Testis (tissue), 3 donors: Measurements from ENCODE around the gene SDK2. TPM values are rescaled to one million over a fixed set of nuclear protein-coding genes. Genes with fewer than 3 reads are reported as not detected.
A peak's percentile ranks its signal among the peaks of the same experiment; 100 is the strongest.

Experiments used
- DNase-seq: peaks from one replicate; pipeline ENCODE4 v3.0.0-alpha.2; 2019
- H3K27ac ChIP-seq, 2 donors: fragments of 200-600 bp; sonication (generic); one replicate each; pipeline ENCODE4 v1.5.1; 2019
- H3K27me3 ChIP-seq: fragments of 200-600 bp; sonication (generic); one replicate; pipeline ENCODE4 v1.5.1; 2019
- H3K36me3 ChIP-seq: fragments of 200-600 bp; sonication (generic); one replicate; pipeline ENCODE4 v1.5.1; 2017; ENCODE audit warnings: low read depth; ENCODE audit errors: missing control alignments
- H3K4me1 ChIP-seq: fragments of 200-600 bp; sonication (generic); one replicate; pipeline ENCODE4 v1.5.1; 2019
- H3K4me3 ChIP-seq, 2 donors: fragments of 200-600 bp; sonication (generic); one replicate each; pipeline ENCODE4 v1.5.1; 2017 to 2019
- H3K9me3 ChIP-seq: fragments of 200-600 bp; sonication (generic); one replicate; pipeline ENCODE4 v1.5.1; 2017
- POLR2A ChIP-seq: fragments of 450-650 bp; IDR thresholded peaks from one replicate; pipeline ENCODE4 v1.6.1; 2017; ENCODE audit warnings: antibody characterized with exemption, mild to moderate bottlenecking, moderate library complexity
- WGBS, 2 donors: methylation state at CpG; one replicate each; pipeline ENCODE4 v1.1.5; 2018; 5-methylcytosine and 5-hydroxymethylcytosine counted together
- intact Hi-C: fragments of 100-400 bp; cut with DNase I; formaldehyde crosslinking; loops from one replicate; pipeline ENCODE4 v1.15.1; 2023; ENCODE audit warnings: low total_unique reads
- polyA plus RNA-seq: library from polyadenylated mRNA; stranded (reverse); fragments of 350-450 nt; fragmentation: Illumina TruSeq; extraction: RNeasy Lipid Tissue Mini Kit (QIAGEN cat#74804); gene quantifications from one replicate; pipeline ENCODE4 v1.2.3, GENCODE V29; 2014; ENCODE audit warnings: low read depth, low replicate concordance; ENCODE audit not compliant: insufficient read depth
- total RNA-seq, 2 donors: library from RNA; depleted of rRNA; stranded (reverse); fragments of >200 nt; gene quantifications; one replicate each; pipeline ENCODE4 v1.2.3, GENCODE V29; 2016
- TF ChIP-seq, protein P1 (sequence below), 3 experiments: fragments of 450-650 bp in 2 of 3; fragments of 200-600 bp in 1 of 3; sonication (generic) in 1 of 3; IDR thresholded peaks; one replicate each; pipeline ENCODE4 v1.5.1; 2016 to 2019; ENCODE audit warnings: antibody characterized with exemption in 3 of 3, mild to moderate bottlenecking in 2 of 3, moderate library complexity in 1 of 3

The SDK2 gene
- total and polyA plus RNA-seq, 3 donors from 2014 or later: 36.9 to 63.4 (median 55.4) TPM

DNA sequence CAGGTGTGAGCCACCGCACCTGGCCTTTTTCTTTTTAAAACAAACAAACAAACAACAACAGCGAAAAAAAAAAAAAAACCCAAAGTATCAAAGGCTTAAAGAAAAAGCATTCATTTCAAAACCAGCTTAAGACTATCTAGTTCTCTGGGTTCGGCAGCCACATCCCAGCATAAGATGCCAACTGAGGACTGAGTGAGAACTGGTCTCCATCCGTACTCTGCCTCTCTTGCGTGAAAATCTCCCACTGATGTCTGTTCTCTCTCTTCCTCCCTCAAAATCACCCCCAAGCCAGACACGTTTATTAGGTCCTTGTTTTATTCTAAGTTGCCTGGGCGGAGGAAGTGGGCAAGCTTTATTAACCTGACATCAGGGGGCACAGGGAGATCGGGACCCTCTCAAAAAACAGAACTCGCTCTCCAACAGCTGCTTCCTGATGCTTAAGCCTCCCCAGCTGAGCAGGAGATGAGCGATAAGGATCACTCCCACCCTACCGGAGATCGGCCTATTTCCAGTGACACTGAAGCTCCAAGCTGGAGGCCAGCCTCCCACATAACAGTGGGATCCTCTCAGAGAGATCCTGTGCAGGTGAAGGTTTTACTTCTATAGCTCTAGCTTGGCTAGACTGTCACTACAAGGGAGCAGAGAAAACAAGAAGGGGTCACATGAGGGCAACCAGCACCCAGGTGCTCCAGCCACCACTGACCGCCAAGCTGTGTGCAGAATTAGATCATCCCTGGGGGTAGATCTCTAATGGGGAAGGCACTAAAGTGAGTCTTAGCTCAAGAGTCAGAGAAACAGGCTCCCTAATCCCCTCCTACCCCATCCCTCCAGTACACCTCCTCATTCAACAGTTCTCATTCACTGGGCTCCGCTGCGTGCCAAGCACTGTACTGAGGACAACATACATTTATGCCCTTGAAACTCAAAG lies 346.0 kb downstream of the SDK2 start:
- TF ChIP-seq, protein P1, sequence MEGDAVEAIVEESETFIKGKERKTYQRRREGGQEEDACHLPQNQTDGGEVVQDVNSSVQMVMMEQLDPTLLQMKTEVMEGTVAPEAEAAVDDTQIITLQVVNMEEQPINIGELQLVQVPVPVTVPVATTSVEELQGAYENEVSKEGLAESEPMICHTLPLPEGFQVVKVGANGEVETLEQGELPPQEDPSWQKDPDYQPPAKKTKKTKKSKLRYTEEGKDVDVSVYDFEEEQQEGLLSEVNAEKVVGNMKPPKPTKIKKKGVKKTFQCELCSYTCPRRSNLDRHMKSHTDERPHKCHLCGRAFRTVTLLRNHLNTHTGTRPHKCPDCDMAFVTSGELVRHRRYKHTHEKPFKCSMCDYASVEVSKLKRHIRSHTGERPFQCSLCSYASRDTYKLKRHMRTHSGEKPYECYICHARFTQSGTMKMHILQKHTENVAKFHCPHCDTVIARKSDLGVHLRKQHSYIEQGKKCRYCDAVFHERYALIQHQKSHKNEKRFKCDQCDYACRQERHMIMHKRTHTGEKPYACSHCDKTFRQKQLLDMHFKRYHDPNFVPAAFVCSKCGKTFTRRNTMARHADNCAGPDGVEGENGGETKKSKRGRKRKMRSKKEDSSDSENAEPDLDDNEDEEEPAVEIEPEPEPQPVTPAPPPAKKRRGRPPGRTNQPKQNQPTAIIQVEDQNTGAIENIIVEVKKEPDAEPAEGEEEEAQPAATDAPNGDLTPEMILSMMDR (IDR thresholded peaks at IDR 0.05): no peak
- no peak for TF ChIP-seq POLR2A
- Histone ChIP-seq H3K4me1 (peaks cover 57% of the 10 kb centered on the region), H3K27me3 (no peaks in the 10 kb centered on the region), H3K27ac (peak overlapping the region in 1 of 2 donors; percentile 58), H3K9me3 (no peaks in the 10 kb centered on the region), H3K36me3 (no peaks in the 10 kb centered on the region), H3K4me3 (no peak overlapping the region)
- no peak for DNase-seq
- intact Hi-C loops: no loop called here
- WGBS, 2 donors: 58 to 60% methylated on average over 15 of the region's 15 CpGs

DNA sequence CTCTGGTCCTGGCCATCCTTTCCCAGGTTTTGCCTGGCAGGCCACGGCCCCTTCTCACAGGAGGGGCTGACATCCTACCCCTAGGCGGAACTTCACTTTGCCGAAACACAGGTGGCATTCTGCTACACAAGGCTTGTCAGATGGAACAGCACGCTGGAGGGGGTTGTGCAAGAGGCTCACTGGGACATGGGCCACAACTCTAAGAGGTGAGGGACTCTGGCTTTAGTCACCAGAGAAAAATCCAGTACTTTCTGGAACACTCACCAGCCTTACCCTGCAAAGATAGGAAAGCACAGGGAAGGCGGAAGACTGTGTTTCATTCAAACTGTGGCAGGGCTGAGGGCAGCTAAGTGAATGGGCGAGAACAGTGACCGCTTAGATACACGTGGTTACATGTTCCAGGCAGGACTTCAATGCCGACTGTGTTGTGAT lies 350.7 kb downstream of the SDK2 start:
- no peak for TF ChIP-seq POLR2A
- H3K4me3 ChIP-seq: no peak overlapping the region
- intact Hi-C loops: no loop called here
- peaks cover 68% of the 10 kb centered on the region for H3K4me1 ChIP-seq
- WGBS, 2 donors: 41 to 56% methylated on average over 9 of the region's 9 CpGs
- peak overlapping the region in 1 of 2 donors; percentile 90 for H3K27ac ChIP-seq
- no peaks in the 10 kb centered on the region for H3K36me3 ChIP-seq
- no peaks in the 10 kb centered on the region for H3K27me3 ChIP-seq
- DNase-seq: peak; percentile 43
- H3K9me3 ChIP-seq: no peaks in the 10 kb centered on the region

DNA sequence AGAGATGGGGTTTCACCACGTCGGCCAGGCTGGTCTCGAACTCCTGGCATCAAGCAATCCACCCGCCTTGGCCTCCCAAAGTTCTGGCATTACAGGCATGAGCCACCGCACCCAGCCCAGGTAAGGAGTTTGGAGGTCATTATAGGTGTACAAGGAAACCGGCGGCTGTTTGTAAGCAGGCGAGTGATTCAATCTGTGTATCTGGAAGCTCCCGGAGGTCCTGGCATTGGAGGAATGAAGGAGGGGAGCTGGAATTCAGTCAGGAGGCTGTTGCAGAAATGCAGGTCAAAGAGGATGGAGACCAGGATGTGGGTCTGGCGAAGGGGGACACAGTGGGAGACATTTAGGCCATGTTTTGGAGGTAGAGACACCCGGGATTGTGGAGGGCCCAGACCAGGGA lies 351.2 kb downstream of the SDK2 start:
- Histone ChIP-seq H3K27ac (peak overlapping the region; percentile 31 to 90), H3K36me3 (no peaks in the 10 kb centered on the region), H3K9me3 (no peaks in the 10 kb centered on the region), H3K4me3 (no peak overlapping the region), H3K27me3 (no peaks in the 10 kb centered on the region), H3K4me1 (peaks cover 68% of the 10 kb centered on the region)
- no peak for TF ChIP-seq POLR2A
- TF ChIP-seq, protein P1 (IDR thresholded peaks at IDR 0.05): no peak
- WGBS, 2 donors: 59 to 69% methylated on average over 11 of the region's 11 CpGs
- DNase-seq: no peak
- intact Hi-C loops: no loop called here

DNA sequence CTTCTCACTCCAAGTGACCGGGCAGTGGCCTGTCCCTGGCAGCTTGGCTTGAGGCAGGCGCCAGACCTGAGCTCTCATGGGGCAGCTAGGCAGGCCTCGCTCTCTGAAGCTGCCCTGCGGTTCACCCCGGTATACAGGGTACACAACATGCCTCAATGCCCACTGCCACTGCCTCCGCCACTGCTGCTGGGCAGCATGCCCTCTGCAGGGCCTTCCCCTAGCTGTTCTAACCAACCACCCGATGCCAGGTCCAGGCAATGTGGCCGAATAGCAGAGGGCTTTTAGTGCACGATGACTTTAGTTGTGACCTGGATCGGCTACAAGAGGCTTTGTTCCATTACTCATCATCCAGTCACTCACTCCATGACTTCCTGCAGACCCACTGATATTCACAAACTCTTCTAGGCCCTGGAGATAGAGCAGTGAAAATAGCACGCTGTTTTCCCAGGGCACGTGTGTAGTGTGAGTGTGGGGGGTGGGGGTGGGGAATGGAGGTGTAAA lies 352.2 kb downstream of the SDK2 start:
- no peak for DNase-seq
- H3K4me3 ChIP-seq: no peak overlapping the region
- no peaks in the 10 kb centered on the region for H3K9me3 ChIP-seq
- TF ChIP-seq, protein P1 (IDR thresholded peaks at IDR 0.05): no peak
- no peak for TF ChIP-seq POLR2A
- 43 to 46% methylated on average over 6 to 12 of the region's 12 CpGs for WGBS, 2 donors
- no peaks in the 10 kb centered on the region for H3K36me3 ChIP-seq
- H3K27ac ChIP-seq: peak overlapping the region; percentile 81 to 90
- peaks cover 72% of the 10 kb centered on the region for H3K4me1 ChIP-seq
- intact Hi-C loops: no loop called here
- H3K27me3 ChIP-seq: no peaks in the 10 kb centered on the region

DNA sequence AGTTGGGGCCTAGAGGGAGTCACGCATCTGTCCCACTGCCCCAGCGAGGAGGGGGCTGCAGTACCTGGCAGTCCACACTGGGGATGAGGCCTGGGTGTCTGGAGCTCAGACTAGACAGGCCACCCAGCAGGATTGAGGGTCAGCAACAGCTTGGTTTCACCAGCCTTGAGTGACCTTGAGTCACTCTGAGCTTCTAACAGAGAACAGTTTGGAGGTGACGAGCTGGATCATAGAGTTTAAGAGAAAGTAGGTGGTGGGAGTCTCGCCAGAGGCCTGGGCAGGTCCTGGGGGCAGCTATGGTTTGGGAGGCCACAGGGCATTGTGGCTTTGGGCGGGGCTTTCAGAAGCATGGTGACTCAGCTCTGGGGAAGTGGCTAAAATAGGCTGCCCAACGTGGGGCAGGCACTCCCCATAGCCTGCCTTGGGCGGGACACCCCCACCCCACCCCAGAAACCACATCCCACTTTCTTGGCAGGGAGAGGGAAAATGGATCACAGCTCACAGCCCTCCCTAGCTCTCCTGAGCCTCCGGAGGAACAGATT lies 352.9 kb downstream of the SDK2 start:
- 42 to 67% methylated on average over 6 to 8 of the region's 8 CpGs for WGBS, 2 donors
- H3K27me3 ChIP-seq: no peaks in the 10 kb centered on the region
- no peak overlapping the region for H3K4me3 ChIP-seq
- TF ChIP-seq, protein P1 (IDR thresholded peaks at IDR 0.05): no peak
- TF ChIP-seq POLR2A: no peak
- no peaks in the 10 kb centered on the region for H3K9me3 ChIP-seq
- no peak for DNase-seq
- peaks cover 80% of the 10 kb centered on the region for H3K4me1 ChIP-seq
- H3K27ac ChIP-seq: peak overlapping the region; percentile 81 to 90
- H3K36me3 ChIP-seq: no peaks in the 10 kb centered on the region
- intact Hi-C loops: no loop called here
